ENCODE measurements around the gene OTUD1. TPM values are rescaled to one million over a fixed set of nuclear protein-coding genes. Genes with fewer than 3 reads are reported as not detected.

Gene OTUD1
- total RNA-seq, 1 experiment from 2014 or later, result 5.7 TPM

DNA sequence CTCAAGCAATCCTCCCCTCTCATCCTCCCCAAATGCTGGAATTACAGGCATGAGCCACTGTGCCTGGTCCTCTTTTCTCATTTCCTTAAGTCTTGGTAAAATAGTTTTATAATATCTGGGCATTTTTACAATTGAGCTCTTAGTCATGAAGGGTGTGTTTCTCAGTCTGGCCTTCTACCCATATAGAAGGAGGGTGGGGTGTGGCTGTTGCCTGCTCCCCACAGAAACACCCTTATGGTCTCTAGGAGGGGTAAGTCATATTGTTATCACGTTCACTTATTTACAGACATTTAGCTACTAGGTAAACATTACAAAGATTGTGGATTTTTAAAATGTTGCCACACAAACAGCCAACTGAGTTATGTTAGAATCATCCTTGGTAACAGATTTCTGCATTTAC is 6.7 kb upstream of the OTUD1 start (continued):
- TF ChIP-seq, protein P1, sequence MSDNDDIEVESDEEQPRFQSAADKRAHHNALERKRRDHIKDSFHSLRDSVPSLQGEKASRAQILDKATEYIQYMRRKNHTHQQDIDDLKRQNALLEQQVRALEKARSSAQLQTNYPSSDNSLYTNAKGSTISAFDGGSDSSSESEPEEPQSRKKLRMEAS (IDR thresholded peaks at IDR 0.05), result no peak
- TF ChIP-seq ZNF274 (IDR thresholded peaks at IDR 0.05; ENCODE audit: low read depth, low read length) (no peak), EGR1 (IDR thresholded peaks at IDR 0.05; ENCODE audit: low read depth) (no peak), SIN3A (IDR thresholded peaks at IDR 0.05; ENCODE audit: low read depth) (no peak)
- TF ChIP-seq, protein P2, sequence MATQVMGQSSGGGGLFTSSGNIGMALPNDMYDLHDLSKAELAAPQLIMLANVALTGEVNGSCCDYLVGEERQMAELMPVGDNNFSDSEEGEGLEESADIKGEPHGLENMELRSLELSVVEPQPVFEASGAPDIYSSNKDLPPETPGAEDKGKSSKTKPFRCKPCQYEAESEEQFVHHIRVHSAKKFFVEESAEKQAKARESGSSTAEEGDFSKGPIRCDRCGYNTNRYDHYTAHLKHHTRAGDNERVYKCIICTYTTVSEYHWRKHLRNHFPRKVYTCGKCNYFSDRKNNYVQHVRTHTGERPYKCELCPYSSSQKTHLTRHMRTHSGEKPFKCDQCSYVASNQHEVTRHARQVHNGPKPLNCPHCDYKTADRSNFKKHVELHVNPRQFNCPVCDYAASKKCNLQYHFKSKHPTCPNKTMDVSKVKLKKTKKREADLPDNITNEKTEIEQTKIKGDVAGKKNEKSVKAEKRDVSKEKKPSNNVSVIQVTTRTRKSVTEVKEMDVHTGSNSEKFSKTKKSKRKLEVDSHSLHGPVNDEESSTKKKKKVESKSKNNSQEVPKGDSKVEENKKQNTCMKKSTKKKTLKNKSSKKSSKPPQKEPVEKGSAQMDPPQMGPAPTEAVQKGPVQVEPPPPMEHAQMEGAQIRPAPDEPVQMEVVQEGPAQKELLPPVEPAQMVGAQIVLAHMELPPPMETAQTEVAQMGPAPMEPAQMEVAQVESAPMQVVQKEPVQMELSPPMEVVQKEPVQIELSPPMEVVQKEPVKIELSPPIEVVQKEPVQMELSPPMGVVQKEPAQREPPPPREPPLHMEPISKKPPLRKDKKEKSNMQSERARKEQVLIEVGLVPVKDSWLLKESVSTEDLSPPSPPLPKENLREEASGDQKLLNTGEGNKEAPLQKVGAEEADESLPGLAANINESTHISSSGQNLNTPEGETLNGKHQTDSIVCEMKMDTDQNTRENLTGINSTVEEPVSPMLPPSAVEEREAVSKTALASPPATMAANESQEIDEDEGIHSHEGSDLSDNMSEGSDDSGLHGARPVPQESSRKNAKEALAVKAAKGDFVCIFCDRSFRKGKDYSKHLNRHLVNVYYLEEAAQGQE (IDR thresholded peaks at IDR 0.05; ENCODE audit: low read depth), result no peak

DNA sequence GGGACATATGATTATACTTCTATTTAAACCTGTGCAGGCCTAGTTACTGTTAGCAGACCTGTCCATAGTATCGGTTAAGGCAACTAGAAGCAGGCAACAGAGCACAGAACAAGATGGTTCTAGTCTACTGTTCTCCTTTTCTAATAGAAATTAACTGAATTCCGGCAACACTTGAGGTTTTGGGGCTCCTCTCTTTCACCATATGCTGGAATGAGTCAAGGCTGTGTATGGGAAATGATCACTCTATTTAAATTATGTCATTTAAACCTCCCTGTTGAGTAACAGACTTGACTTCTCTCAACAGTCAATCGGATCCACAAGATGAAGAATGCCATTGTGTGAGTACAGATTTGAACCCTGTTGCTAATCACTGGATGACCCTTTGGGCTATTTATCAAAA is 6.2 kb upstream of the OTUD1 start:
- no peak overlapping the region for H3K4me2 ChIP-seq (ENCODE audit: low read length)
- POLR2A ChIA-PET, result no interaction called here
- no peak overlapping the region for H2AFZ ChIP-seq (ENCODE audit: low read depth, low read length, poor library complexity, severe bottlenecking)

More for the DNA sequence above, 6.2 kb upstream of the OTUD1 start:
- H3K36me3 ChIP-seq (ENCODE audit: control insufficient read depth in 1 of 2, insufficient read depth in 2 of 2, low read length in 2 of 2), result no peaks in the 10 kb centered on the region
- no peak for DNase-seq (ENCODE audit: low read depth, low spot score)
- BruUV-seq (replicated peaks), result no TSS peak
- H3K4me1 ChIP-seq (ENCODE audit: control insufficient read depth in 1 of 2, insufficient read depth in 2 of 2, low read length in 2 of 2), result no peaks in the 10 kb centered on the region
- no peaks in the 10 kb centered on the region for H4K20me1 ChIP-seq (ENCODE audit: insufficient read depth)
- RAD21 ChIA-PET (ENCODE audit: low non-redundant PET in 1 of 2, low total read pairs in 2 of 2, uncharacterized antibody in 2 of 2, unreplicated experiment in 2 of 2), result no interaction called here
- H3K9me2 ChIP-seq (ENCODE audit: insufficient read depth), result no peaks in the 10 kb centered on the region
- H3K9me3 ChIP-seq (ENCODE audit: control insufficient read depth in 1 of 2, insufficient read depth in 1 of 2, low read depth in 1 of 2, low read length in 2 of 2), result no peaks in the 10 kb centered on the region; a peak in 1 of 4 replicates
- H3K79me2 ChIP-seq (ENCODE audit: insufficient read depth, low read length), result no peaks in the 10 kb centered on the region
- H3K4me3 ChIP-seq (replicated peaks in 1 of 2; ENCODE audit: low read depth in 1 of 2, low read length in 2 of 2), result no peak overlapping the region
- no peaks in the 10 kb centered on the region for H3K27me3 ChIP-seq (ENCODE audit: insufficient read depth, low read length)
- H3K27ac ChIP-seq (ENCODE audit: low read depth, low read length), result no peak overlapping the region
- no peak overlapping the region for H3K9ac ChIP-seq (ENCODE audit: low read length)
- CTCF ChIA-PET, result no interaction called here
- no peak for TF ChIP-seq RAD21 (IDR thresholded peaks at IDR 0.05; ENCODE audit: low read depth)
- no peak for TF ChIP-seq EZH2 (IDR thresholded peaks at IDR 0.05)
- TF ChIP-seq ELF1 (IDR thresholded peaks at IDR 0.05; ENCODE audit: borderline replicate concordance, low read depth), result no peak
- no peak for TF ChIP-seq TCF7L2 (IDR thresholded peaks at IDR 0.05; ENCODE audit: borderline replicate concordance, extremely low read depth, insufficient read depth, insufficient read length)
- TF ChIP-seq YY1 (IDR thresholded peaks at IDR 0.05; ENCODE audit: extremely low read depth, insufficient replicate concordance, low read depth, low read length), result no peak
- TF ChIP-seq EZH2phosphoT487 (IDR thresholded peaks at IDR 0.05; ENCODE audit: borderline replicate concordance), result no peak
- TF ChIP-seq CEBPB (IDR thresholded peaks at IDR 0.05; ENCODE audit: low read depth), result no peak
- TF ChIP-seq JUND (IDR thresholded peaks at IDR 0.05), result no peak
- ATAC-seq, result no peak
- intact Hi-C loops (cut with micrococcal nuclease), result no loop called here
